Jurkat, Clone E6-1 (cell line): ENCODE results near the gene RRAGC.

Experiments used
- DNase-seq: peaks from one replicate; pipeline ENCODE4 v3.0.0-alpha.2; 2011; ENCODE audit warnings: low read depth, low spot score
- H3K4me3 ChIP-seq: 2 replicates; pipeline ENCODE4 v1.5.1; 2011; ENCODE audit warnings: mild to moderate bottlenecking, low read length, control low read depth, moderate library complexity

The RRAGC gene

GRCh38 chr1:38791164-38791515 lies 68.4 kb downstream of the RRAGC start:
- DNase-seq: no peak

GRCh38 chr1:38790422-38791163 lies 69.0 kb downstream of the RRAGC start:
- DNase-seq: no peak
- no peak overlapping the region for H3K4me3 ChIP-seq

More at GRCh38 chr1:38791164-38791515, 68.4 kb downstream of the RRAGC start:
- no peak overlapping the region for H3K4me3 ChIP-seq

GRCh38 chr1:38789498-38790169 lies 69.9 kb downstream of the RRAGC start:
- H3K4me3 ChIP-seq: no peak overlapping the region
- no peak for DNase-seq

GRCh38 chr1:38788341-38789336 lies 70.9 kb downstream of the RRAGC start:
- no peak for DNase-seq
- no peak overlapping the region for H3K4me3 ChIP-seq
